K562 (cell line): ENCODE data around the gene ACVR2B. TPM values are rescaled to one million over a fixed set of nuclear protein-coding genes. Genes with fewer than 3 reads are reported as not detected.
A peak's percentile ranks its signal among the peaks of the same experiment; 100 is the strongest.

ENCODE experiments used
- BDP1 ChIP-seq: IDR thresholded peaks from 3 replicates; pipeline ENCODE4 v1.6.1; 2011; ENCODE audit not compliant: insufficient read length, insufficient read depth
- CHD2 ChIP-seq: IDR thresholded peaks from 2 replicates; pipeline ENCODE4 v1.6.1; 2011; ENCODE audit warnings: low read depth, low read length
- CTBP1 ChIP-seq: fragments of 450-650 bp; IDR thresholded peaks from 2 replicates; pipeline ENCODE4 v1.6.1; 2016; ENCODE audit warnings: borderline replicate concordance
- ETV6 ChIP-seq, 3 experiments: fragments of 150-350 bp in 1 of 3; sonication (generic) in 1 of 3; formaldehyde crosslinking in 1 of 3; IDR thresholded peaks; 2 replicates each; pipeline versions ENCODE4 v1.6.1 to v1.8.0; 2014 to 2022; ENCODE audit warnings: borderline replicate concordance in 2 of 3, low read depth in 2 of 3, antibody characterized with exemption in 1 of 3, low read length in 1 of 3, mild to moderate bottlenecking in 1 of 3, missing genetic modification reagents in 1 of 3
- FOXA3 ChIP-seq, 2 experiments: fragments of 450-650 bp in 1 of 2; sonication (generic) in 1 of 2; formaldehyde crosslinking; IDR thresholded peaks in 1 of 2; conservative IDR thresholded peaks in 1 of 2; 2 replicates each; pipeline versions ENCODE4 v1.4.0 to v1.8.0; 2020 to 2022; ENCODE audit warnings: mild to moderate bottlenecking in 2 of 2, missing genetic modification reagents in 1 of 2
- HEY1 ChIP-seq: fragments of 250-450 bp; sonication (Bioruptor Pico); IDR thresholded peaks from 2 replicates; pipeline ENCODE4 v1.5.0; 2020; ENCODE audit warnings: mild to moderate bottlenecking, moderate library complexity, borderline replicate concordance
- KLF6 ChIP-seq: fragments of 250-450 bp; sonication (Bioruptor Pico); IDR thresholded peaks from 2 replicates; pipeline ENCODE4 v1.4.0; 2020; ENCODE audit warnings: mild to moderate bottlenecking, moderate library complexity, borderline replicate concordance
- MIER1 ChIP-seq: fragments of 450-650 bp; IDR thresholded peaks from 2 replicates; pipeline ENCODE4 v1.6.1; 2016; ENCODE audit warnings: antibody characterized with exemption, mild to moderate bottlenecking, low read depth
- RBFOX2 ChIP-seq: fragments of 200-400 bp; formaldehyde crosslinking; IDR thresholded peaks from 2 replicates; pipeline ENCODE4 v1.6.1; 2017; ENCODE audit warnings: low read depth, mild to moderate bottlenecking, low read length, moderate library complexity
- SAFB ChIP-seq: fragments of 200-400 bp; formaldehyde crosslinking; IDR thresholded peaks from 2 replicates; pipeline ENCODE4 v1.6.1; 2017; ENCODE audit warnings: low read depth, low read length, borderline replicate concordance
- SP2 ChIP-seq: IDR thresholded peaks from 2 replicates; pipeline ENCODE4 v1.6.1; 2011; ENCODE audit warnings: mild to moderate bottlenecking, low read depth, low read length, moderate library complexity; ENCODE audit not compliant: poor library complexity, severe bottlenecking; ENCODE audit errors: extremely low read depth
- TSC22D4 ChIP-seq: fragments of 450-650 bp; IDR thresholded peaks from 2 replicates; pipeline ENCODE4 v1.6.1; 2016; ENCODE audit warnings: missing genetic modification characterization, missing biosample characterization, control low read depth
- WHSC1 ChIP-seq: IDR thresholded peaks from one replicate; pipeline ENCODE4 v1.6.1; 2012; ENCODE audit warnings: low read length, control low read depth, inconsistent platforms
- ZNF12 ChIP-seq: sonication (generic); formaldehyde crosslinking; IDR thresholded peaks from 2 replicates; pipeline ENCODE4 v1.4.0; 2020; ENCODE audit warnings: mild to moderate bottlenecking, missing genetic modification reagents
- ZNF431 ChIP-seq: sonication (generic); formaldehyde crosslinking; IDR thresholded peaks from 2 replicates; pipeline ENCODE4 v1.8.0; 2022; ENCODE audit warnings: mild to moderate bottlenecking, missing genetic modification reagents
- polyA plus RNA-seq, 8 experiments: library from polyadenylated mRNA; depleted of rRNA in 4 of 8; stranded (reverse) in 5 of 8; unstranded in 3 of 8; fragments of >200 nt; fragmentation: Nextera tagmentation in 2 of 8; fragmentation: Illumina TruSeq in 1 of 8; extraction: Ambion mirVana in 2 of 8; extraction: Trizol in 1 of 8; gene quantifications; 2 replicates each; pipeline versions ENCODE4 v1.2.1 to v1.2.3, GENCODE V29; 2011 to 2014; ENCODE audit warnings: inconsistent platforms in 1 of 8, missing spikeins in 1 of 8
- total RNA-seq, 7 experiments: library from RNA; depleted of rRNA in 6 of 7; stranded (reverse); fragments of >200 nt in 6 of 7; fragmentation: Illumina TruSeq in 2 of 7; extraction: Trizol in 2 of 7; gene quantifications; 2 replicates each; pipeline versions ENCODE4 v1.2.1 to v1.2.3, GENCODE V29; 2011 to 2021; ENCODE audit warnings: low replicate concordance in 1 of 7
- TF ChIP-seq, protein P1 (sequence below), 2 experiments: fragments of 450-650 bp; conservative IDR thresholded peaks; 2 replicates each; pipeline ENCODE4 v1.6.1; 2017; ENCODE audit warnings: mild to moderate bottlenecking in 2 of 2, moderate library complexity in 2 of 2
- TF ChIP-seq, protein P2 (sequence below): fragments of 250-450 bp; sonication (Bioruptor Pico); IDR thresholded peaks from 2 replicates; pipeline ENCODE4 v1.8.0; 2022; ENCODE audit warnings: inconsistent platforms, mild to moderate bottlenecking, moderate library complexity, borderline replicate concordance

ACVR2B gene
- total and polyA plus RNA-seq, 9 of the 15 experiments (the other 6 are each of a cell fraction or from before 2014, with no cell fraction given), result 1.8 to 23.7 (median 7.1) TPM

DNA sequence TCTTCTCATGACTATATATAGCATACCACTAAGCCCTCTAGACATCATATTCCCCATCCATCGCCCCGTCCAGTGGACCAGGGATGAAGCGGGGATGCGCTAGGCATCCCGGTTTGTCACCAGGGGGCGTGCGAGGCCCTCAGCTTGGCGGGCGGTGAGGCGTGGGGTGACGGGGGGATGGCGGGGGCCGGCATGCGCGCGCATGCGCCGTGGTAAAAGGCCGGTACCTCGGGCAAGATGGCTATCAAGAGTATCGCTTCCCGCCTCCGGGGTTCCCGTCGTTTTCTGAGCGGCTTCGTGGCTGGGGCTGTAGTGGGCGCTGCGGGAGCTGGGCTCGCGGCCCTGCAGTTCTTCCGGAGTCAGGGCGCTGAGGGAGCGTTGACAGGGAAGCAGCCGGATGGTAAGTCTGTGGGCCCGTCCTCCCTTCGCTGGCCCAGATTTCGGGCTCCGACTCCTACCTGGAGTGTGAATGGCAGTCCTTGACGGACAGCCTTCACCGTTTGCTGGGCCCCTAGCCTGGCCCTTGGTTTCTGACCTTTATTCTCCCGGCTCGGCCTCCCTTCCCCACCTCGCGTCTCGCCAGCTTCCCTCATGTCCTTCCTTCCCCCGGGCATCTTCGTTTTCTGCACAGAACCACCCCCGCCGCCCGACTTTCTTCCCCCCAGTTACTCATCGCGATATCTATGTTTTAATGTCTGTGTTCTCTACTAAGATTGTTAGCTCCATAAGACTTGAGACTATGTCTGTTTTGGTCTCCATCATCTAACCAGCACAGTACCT is 42.6 kb downstream of the ACVR2B start, which contains the start of gene EXOG (continued):
- TF ChIP-seq HEY1 (CRISPR knock-in tag) (no peak), ZNF431 (peak; percentile 56; the same call in 1 of the 2 replicates), SAFB (peak; percentile 41; the same call in 1 of the 2 replicates), CTBP1 (peak; percentile 97), WHSC1 (no peak), BDP1 (no peak), TSC22D4 (no peak), ZNF12 (CRISPR knock-in tag) (peak; percentile 60; the same call in 1 of the 2 replicates), ETV6 (IDR thresholded peaks at IDR 0.05; ENCODE audit: borderline replicate concordance in 1 of 2, low read depth in 2 of 2, low read length in 1 of 2) (no peak), ETV6 (CRISPR knock-in tag; IDR thresholded peaks at IDR 0.05; ENCODE audit: borderline replicate concordance) (0 out of 2 replicates have a peak, but pooled peaks have one; percentile 32), RBFOX2 (peak; percentile 90), KLF6 (CRISPR knock-in tag) (peak; percentile 49; the same call in 1 of the 2 replicates), CHD2 (0 out of 2 replicates have a peak, but pooled peaks have one; percentile 8), SP2 (no peak), MIER1 (0 out of 2 replicates have a peak, but pooled peaks have one; percentile 27), FOXA3 (CRISPR knock-in tag; conservative IDR thresholded peaks at IDR 0.05 in 1 of 2, IDR thresholded peaks at IDR 0.05 in 1 of 2) (no peak)
- TF ChIP-seq, protein P1, sequence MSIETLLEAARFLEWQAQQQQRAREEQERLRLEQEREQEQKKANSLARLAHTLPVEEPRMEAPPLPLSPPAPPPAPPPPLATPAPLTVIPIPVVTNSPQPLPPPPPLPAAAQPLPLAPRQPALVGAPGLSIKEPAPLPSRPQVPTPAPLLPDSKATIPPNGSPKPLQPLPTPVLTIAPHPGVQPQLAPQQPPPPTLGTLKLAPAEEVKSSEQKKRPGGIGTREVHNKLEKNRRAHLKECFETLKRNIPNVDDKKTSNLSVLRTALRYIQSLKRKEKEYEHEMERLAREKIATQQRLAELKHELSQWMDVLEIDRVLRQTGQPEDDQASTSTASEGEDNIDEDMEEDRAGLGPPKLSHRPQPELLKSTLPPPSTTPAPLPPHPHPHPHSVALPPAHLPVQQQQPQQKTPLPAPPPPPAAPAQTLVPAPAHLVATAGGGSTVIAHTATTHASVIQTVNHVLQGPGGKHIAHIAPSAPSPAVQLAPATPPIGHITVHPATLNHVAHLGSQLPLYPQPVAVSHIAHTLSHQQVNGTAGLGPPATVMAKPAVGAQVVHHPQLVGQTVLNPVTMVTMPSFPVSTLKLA (conservative IDR thresholded peaks at IDR 0.05), result peak; percentile 68 to 76; a peak in 3 of 4 replicates
- TF ChIP-seq, protein P2, sequence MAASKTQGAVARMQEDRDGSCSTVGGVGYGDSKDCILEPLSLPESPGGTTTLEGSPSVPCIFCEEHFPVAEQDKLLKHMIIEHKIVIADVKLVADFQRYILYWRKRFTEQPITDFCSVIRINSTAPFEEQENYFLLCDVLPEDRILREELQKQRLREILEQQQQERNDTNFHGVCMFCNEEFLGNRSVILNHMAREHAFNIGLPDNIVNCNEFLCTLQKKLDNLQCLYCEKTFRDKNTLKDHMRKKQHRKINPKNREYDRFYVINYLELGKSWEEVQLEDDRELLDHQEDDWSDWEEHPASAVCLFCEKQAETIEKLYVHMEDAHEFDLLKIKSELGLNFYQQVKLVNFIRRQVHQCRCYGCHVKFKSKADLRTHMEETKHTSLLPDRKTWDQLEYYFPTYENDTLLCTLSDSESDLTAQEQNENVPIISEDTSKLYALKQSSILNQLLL (CRISPR knock-in tag), result no peak
